ENCODE data around the gene TMEM132C.

DNA sequence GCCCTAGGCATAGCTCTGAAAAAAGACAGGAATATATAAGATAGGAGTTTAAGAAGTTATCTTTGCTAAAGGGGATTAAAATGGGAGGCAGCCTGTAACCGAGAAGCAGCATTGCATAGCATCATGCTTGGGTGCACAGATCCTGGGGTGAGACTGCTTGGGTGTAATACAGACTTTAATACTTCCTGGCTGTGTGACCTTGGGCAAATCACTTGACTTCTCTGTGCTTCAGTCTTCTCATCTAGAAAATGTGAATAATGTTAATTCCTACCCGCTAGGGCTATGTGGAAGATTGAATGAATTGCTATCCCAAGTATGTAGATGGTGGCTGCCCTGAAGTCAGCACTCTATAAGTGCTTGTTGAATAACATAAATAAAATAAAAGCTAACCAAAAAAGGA, 204.5 kb downstream of the TMEM132C start:
- TF ChIP-seq, protein P1, sequence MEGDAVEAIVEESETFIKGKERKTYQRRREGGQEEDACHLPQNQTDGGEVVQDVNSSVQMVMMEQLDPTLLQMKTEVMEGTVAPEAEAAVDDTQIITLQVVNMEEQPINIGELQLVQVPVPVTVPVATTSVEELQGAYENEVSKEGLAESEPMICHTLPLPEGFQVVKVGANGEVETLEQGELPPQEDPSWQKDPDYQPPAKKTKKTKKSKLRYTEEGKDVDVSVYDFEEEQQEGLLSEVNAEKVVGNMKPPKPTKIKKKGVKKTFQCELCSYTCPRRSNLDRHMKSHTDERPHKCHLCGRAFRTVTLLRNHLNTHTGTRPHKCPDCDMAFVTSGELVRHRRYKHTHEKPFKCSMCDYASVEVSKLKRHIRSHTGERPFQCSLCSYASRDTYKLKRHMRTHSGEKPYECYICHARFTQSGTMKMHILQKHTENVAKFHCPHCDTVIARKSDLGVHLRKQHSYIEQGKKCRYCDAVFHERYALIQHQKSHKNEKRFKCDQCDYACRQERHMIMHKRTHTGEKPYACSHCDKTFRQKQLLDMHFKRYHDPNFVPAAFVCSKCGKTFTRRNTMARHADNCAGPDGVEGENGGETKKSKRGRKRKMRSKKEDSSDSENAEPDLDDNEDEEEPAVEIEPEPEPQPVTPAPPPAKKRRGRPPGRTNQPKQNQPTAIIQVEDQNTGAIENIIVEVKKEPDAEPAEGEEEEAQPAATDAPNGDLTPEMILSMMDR (IDR thresholded peaks at IDR 0.05): no peak
- TF ChIP-seq TAF1 (IDR thresholded peaks at IDR 0.05; ENCODE audit: borderline replicate concordance, low read depth, low read length) (no peak), FOXJ3 (CRISPR knock-in tag; IDR thresholded peaks at IDR 0.05) (no peak), TCF12 (IDR thresholded peaks at IDR 0.05) (no peak)

All from SK-N-SH (cell line).